ENCODE results near the gene GEMIN8. TPM values are rescaled to one million over a fixed set of nuclear protein-coding genes. Genes with fewer than 3 reads are reported as not detected.

Gene GEMIN8
- total and polyA plus RNA-seq, 2 of the 8 experiments (the other 6 are each of a cell fraction or from before 2014, with no cell fraction given): 18.2 to 31.4 TPM

DNA sequence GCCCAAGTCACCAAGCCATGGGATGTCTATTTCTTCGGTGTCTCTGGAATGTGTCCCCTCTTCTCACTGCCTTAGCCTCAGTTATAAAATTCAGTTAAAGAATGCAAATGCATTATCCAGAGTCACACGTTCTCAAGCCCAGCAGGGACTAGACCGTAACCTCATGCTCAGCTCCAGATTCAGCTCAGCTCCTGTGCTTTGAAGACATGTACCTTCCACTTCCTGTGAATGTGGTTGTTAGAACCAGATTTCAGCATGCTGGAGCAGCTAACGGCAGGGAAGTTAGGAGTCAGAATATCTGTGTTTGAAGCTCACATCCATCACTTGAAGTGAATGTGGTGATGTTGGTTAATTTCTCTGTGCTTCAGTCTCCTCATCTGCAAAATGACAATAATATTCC, 26.7 kb downstream of the GEMIN8 start:
- no peaks in the 10 kb centered on the region for H3K79me2 ChIP-seq (ENCODE audit: control insufficient read depth in 1 of 2, insufficient read depth in 2 of 2, low read length in 2 of 2)
- no peak overlapping the region for H2AK5ac ChIP-seq (ENCODE audit: low read depth, low read length)
- H3K56ac ChIP-seq (replicated peaks; ENCODE audit: insufficient read length, low read depth, low read length): no peak overlapping the region
- H3K14ac ChIP-seq (ENCODE audit: insufficient read length): no peak overlapping the region
- H3K4me1 ChIP-seq (replicated peaks in 1 of 4; ENCODE audit: control insufficient read depth in 3 of 4, insufficient read depth in 4 of 4, low read length in 3 of 4): no peaks in the 10 kb centered on the region
- POLR2A ChIA-PET (ENCODE audit: partially characterized antibody): no interaction called here
- H3K23me2 ChIP-seq (ENCODE audit: low read depth, low read length): no peaks in the 10 kb centered on the region; the same call in 1 of the 2 replicates
- H3K9me3 ChIP-seq (ENCODE audit: insufficient read depth in 2 of 2, low read depth in 1 of 2, low read length in 1 of 2): no peaks in the 10 kb centered on the region
- no peak overlapping the region for H3K4me3 ChIP-seq (ENCODE audit: extremely low read depth in 1 of 4, insufficient read depth in 2 of 4, low read depth in 3 of 4, low read length in 4 of 4)
- H4K5ac ChIP-seq (ENCODE audit: insufficient read length, low read depth, low read length): no peak overlapping the region
- CTCF ChIA-PET (ENCODE audit: partially characterized antibody): interaction anchor here (1.5 kb wide), 1 partner anchor 12 kb away, joined by 5 read pairs; no protein-coding TSS in a partner anchor
- no peak overlapping the region for H2BK20ac ChIP-seq (ENCODE audit: low read length)
- H3K36me3 ChIP-seq (ENCODE audit: control insufficient read depth in 2 of 4, insufficient read depth in 4 of 4, low read length in 3 of 4): peaks cover 0 to 3% (median 0%) of the 10 kb centered on the region in 4 experiments; a peak in 1 of 8 replicates
- H3K79me1 ChIP-seq (ENCODE audit: low read depth, low read length): no peaks in the 10 kb centered on the region
- no peak overlapping the region for H2BK5ac ChIP-seq (ENCODE audit: low read depth, low read length)
- no peak for FAIRE-seq
- no peak overlapping the region for H4K8ac ChIP-seq (ENCODE audit: extremely low read depth, insufficient read depth, low read length)
- H3K23ac ChIP-seq (ENCODE audit: insufficient read length): no peak overlapping the region
- no peak overlapping the region for H3K27ac ChIP-seq (ENCODE audit: low read depth, low read length)
- H3K27me3 ChIP-seq (replicated peaks in 1 of 4; ENCODE audit: control insufficient read depth in 3 of 4, extremely low read depth in 1 of 4, insufficient read depth in 3 of 4, low read length in 3 of 4): no peaks in the 10 kb centered on the region
- H4K20me1 ChIP-seq (replicated peaks in 1 of 2; ENCODE audit: control insufficient read depth in 1 of 2, insufficient read depth in 2 of 2, low read length in 2 of 2): no peaks in the 10 kb centered on the region
- no peak overlapping the region for H3K9ac ChIP-seq (replicated peaks in 1 of 4; ENCODE audit: extremely low read depth in 1 of 4, low read depth in 3 of 4, low read length in 3 of 4)
- no peak for DNase-seq (ENCODE audit: low read depth in 1 of 2, low spot score in 2 of 2)
- WGBS, 2 experiments (ENCODE audit: extremely low coverage in 1 of 2, insufficient coverage in 1 of 2, insufficient read length in 1 of 2, insufficient replicate concordance in 2 of 2, low coverage in 1 of 2, low lambda C conversion rate in 2 of 2, missing lambda C conversion rate in 1 of 2): 92% methylated on average over 4 of the region's 4 CpGs; no CpG with 5 or more reads in 1 of the 2 experiments
- no peak overlapping the region for H2BK12ac ChIP-seq (ENCODE audit: low read depth, low read length)
- H2BK120ac ChIP-seq (replicated peaks; ENCODE audit: low read depth, low read length): no peak overlapping the region
- no peak overlapping the region for H2BK15ac ChIP-seq (ENCODE audit: low read length)
- no peak overlapping the region for H3K4ac ChIP-seq (replicated peaks; ENCODE audit: insufficient read length, low read depth, low read length)
- no peak overlapping the region for H4K91ac ChIP-seq (replicated peaks; ENCODE audit: insufficient read length, low read length)
- no peak overlapping the region for H3K4me2 ChIP-seq (ENCODE audit: insufficient read depth in 1 of 2, low read depth in 2 of 2, low read length in 2 of 2)
- H2AFZ ChIP-seq (ENCODE audit: low read length): no peak overlapping the region
- H3K18ac ChIP-seq (ENCODE audit: extremely low read depth, low read length): no peak overlapping the region
- TF ChIP-seq YY1 (IDR thresholded peaks at IDR 0.05; ENCODE audit: low read depth, low read length) (no peak), KDM5A (IDR thresholded peaks at IDR 0.05; ENCODE audit: low read length) (no peak), POLR2AphosphoS5 (IDR thresholded peaks at IDR 0.05; ENCODE audit: low read depth, low read length) (no peak), FOSL1 (IDR thresholded peaks at IDR 0.05; ENCODE audit: insufficient read depth, low read depth, low read length) (no peak), RXRA (IDR thresholded peaks at IDR 0.05; ENCODE audit: insufficient read depth, low read depth, low read length) (no peak), SP2 (IDR thresholded peaks at IDR 0.05; ENCODE audit: low read length) (no peak), MAFK (IDR thresholded peaks at IDR 0.05; ENCODE audit: low read depth, low read length) (no peak), ZNF274 (IDR thresholded peaks at IDR 0.05; ENCODE audit: borderline replicate concordance, extremely low read depth, low read length) (no peak), POU5F1 (IDR thresholded peaks at IDR 0.05; ENCODE audit: low read depth, low read length) (no peak), RAD21 (IDR thresholded peaks at IDR 0.05 in 1 of 2, conservative IDR thresholded peaks at IDR 0.05 in 1 of 2; ENCODE audit: low read depth in 2 of 2, low read length in 2 of 2) (no peak), EGR1 (IDR thresholded peaks at IDR 0.05; ENCODE audit: borderline replicate concordance, low read depth, low read length) (no peak), RFX5 (IDR thresholded peaks at IDR 0.05; ENCODE audit: borderline replicate concordance, low read depth, low read length) (no peak)
- TF ChIP-seq, protein P1, sequence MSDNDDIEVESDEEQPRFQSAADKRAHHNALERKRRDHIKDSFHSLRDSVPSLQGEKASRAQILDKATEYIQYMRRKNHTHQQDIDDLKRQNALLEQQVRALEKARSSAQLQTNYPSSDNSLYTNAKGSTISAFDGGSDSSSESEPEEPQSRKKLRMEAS (IDR thresholded peaks at IDR 0.05): no peak
- TF ChIP-seq, protein P2, sequence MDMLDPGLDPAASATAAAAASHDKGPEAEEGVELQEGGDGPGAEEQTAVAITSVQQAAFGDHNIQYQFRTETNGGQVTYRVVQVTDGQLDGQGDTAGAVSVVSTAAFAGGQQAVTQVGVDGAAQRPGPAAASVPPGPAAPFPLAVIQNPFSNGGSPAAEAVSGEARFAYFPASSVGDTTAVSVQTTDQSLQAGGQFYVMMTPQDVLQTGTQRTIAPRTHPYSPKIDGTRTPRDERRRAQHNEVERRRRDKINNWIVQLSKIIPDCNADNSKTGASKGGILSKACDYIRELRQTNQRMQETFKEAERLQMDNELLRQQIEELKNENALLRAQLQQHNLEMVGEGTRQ (IDR thresholded peaks at IDR 0.05; ENCODE audit: low read length): no peak

Measured in H1 (cell line).